Type B pancreatic cell (in vitro differentiated cells): ENCODE data around the gene ARHGAP20. TPM values are rescaled to one million over a fixed set of nuclear protein-coding genes. Genes with fewer than 3 reads are reported as not detected.

Source experiments
- DNase-seq: peaks from one replicate; pipeline ENCODE4 v3.0.0; 2021; ENCODE audit warnings: mixed read lengths; ENCODE audit not compliant: unreplicated experiment; ENCODE audit errors: extremely low spot score
- H3K27ac Mint-ChIP-seq: 2 replicates; pipeline ENCODE4 v1.8.0; 2021; ENCODE audit warnings: mild to moderate bottlenecking, mixed read lengths
- H3K27me3 Mint-ChIP-seq: 2 replicates; pipeline ENCODE4 v1.8.0; 2021; ENCODE audit warnings: mixed read lengths
- H3K36me3 Mint-ChIP-seq: 2 replicates; pipeline ENCODE4 v1.8.0; 2021; ENCODE audit warnings: mixed read lengths
- H3K4me1 Mint-ChIP-seq: one replicate; pipeline ENCODE4 v1.8.0; 2021; ENCODE audit warnings: mixed read lengths; ENCODE audit not compliant: unreplicated experiment
- H3K4me3 Mint-ChIP-seq: 2 replicates; pipeline ENCODE4 v1.8.0; 2021; ENCODE audit warnings: mild to moderate bottlenecking, mixed read lengths
- H3K9me3 Mint-ChIP-seq: 2 replicates; pipeline ENCODE4 v1.8.0; 2021; ENCODE audit warnings: mixed read lengths
- total RNA-seq: library from RNA; stranded (reverse); gene quantifications from 2 replicates; pipeline ENCODE4 v1.2.1, GENCODE V29; 2021; ENCODE audit warnings: low replicate concordance
- TF ChIP-seq, protein P1 (sequence below): fragments of 200-600 bp; sonication (generic); conservative IDR thresholded peaks from 2 replicates; pipeline ENCODE4 v1.5.0; 2021; ENCODE audit warnings: antibody characterized with exemption, mild to moderate bottlenecking

Gene ARHGAP20
- total RNA-seq, 1 donor from 2014 or later: 5.1 TPM

DNA sequence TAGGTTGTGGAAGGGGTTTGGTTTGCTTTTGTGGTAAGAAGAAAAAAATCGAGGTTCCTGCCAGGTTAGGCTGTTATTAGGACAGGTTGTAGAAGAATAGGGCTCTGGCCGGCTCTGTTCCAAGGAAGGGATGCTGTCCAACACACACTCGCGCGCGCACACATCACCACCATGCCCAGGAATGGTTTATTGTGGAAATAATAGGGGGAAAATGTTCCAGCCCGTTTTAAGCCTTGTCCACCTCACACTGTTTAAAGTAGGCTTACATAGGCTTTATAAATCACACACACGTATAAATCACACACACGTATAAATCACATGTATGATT is 1.2 kb upstream of the ARHGAP20 start:
- TF ChIP-seq, protein P1, sequence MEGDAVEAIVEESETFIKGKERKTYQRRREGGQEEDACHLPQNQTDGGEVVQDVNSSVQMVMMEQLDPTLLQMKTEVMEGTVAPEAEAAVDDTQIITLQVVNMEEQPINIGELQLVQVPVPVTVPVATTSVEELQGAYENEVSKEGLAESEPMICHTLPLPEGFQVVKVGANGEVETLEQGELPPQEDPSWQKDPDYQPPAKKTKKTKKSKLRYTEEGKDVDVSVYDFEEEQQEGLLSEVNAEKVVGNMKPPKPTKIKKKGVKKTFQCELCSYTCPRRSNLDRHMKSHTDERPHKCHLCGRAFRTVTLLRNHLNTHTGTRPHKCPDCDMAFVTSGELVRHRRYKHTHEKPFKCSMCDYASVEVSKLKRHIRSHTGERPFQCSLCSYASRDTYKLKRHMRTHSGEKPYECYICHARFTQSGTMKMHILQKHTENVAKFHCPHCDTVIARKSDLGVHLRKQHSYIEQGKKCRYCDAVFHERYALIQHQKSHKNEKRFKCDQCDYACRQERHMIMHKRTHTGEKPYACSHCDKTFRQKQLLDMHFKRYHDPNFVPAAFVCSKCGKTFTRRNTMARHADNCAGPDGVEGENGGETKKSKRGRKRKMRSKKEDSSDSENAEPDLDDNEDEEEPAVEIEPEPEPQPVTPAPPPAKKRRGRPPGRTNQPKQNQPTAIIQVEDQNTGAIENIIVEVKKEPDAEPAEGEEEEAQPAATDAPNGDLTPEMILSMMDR: no peak
- peak overlapping the region; percentile 77 for H3K4me3 Mint-ChIP-seq
- no peaks in the 10 kb centered on the region for H3K9me3 Mint-ChIP-seq
- DNase-seq: no peak
- H3K27me3 Mint-ChIP-seq: peaks cover 52% of the 10 kb centered on the region
- no peaks in the 10 kb centered on the region for H3K36me3 Mint-ChIP-seq
- H3K4me1 Mint-ChIP-seq: peaks cover 13% of the 10 kb centered on the region
- no peak overlapping the region for H3K27ac Mint-ChIP-seq

DNA sequence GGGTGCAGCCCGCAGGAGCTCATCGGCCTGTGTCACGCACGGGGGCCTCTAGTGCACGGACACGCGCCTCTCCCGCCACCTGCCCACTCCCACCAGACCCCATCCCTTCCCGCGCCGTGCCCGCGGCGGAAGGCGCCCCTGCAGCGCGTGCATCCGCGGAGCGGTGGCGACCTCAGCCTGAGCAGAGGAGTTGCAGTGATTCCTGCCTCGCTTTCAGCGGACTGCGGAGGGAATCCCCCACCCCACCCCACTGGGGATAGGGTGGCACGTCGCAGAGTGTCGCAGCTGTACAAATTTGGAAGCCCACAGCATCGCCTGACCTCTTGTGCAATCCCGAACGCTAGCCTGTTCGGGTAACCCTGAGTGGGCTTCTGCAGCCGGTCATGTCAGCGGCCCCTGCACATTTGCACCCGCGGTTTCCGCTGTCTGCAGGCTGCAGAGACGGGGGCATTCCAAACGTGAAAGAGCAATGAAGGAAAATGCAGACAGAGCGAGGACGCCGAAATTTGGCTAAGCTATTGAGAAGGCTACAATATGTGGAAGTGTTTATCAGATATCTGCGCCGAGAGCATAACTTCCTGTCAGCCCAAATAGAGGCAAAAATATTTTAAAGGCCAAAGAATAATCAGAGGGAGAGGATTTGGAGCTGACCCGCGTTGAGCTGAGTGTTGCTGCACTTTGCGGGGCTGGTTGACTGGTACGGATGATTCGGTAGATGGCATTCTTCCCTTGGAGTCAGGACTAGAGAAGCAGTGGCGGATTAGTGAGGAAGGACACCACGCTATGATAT is 617 bp upstream of the ARHGAP20 start:
- H3K27me3 Mint-ChIP-seq: peaks cover 57% of the 10 kb centered on the region
- TF ChIP-seq, protein P1: no peak
- no peaks in the 10 kb centered on the region for H3K36me3 Mint-ChIP-seq
- peak overlapping the region; percentile 77 for H3K4me3 Mint-ChIP-seq
- no peak overlapping the region for H3K27ac Mint-ChIP-seq
- H3K9me3 Mint-ChIP-seq: no peaks in the 10 kb centered on the region
- peaks cover 13% of the 10 kb centered on the region for H3K4me1 Mint-ChIP-seq
- DNase-seq: no peak

DNA sequence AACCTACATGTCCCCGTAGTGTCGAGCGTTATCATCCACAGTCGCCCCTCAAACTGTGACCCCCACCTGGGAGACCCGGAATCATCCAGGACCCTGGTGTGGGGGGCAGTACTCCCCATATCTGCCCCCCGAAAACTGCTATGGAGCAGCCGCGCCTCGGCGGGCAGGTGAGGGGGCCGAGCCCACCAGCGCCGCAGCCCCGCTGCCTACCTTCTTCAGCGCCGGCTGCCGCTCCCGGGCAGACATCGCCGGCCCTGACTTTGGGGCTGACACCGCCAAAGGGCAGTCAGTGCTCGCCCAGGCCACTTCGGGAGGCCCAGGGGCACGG is 825 bp downstream of the ARHGAP20 start:
- Mint-ChIP-seq H3K27ac (no peak overlapping the region), H3K36me3 (no peaks in the 10 kb centered on the region), H3K9me3 (no peaks in the 10 kb centered on the region), H3K4me3 (peak overlapping the region; percentile 85), H3K27me3 (peaks cover 62% of the 10 kb centered on the region), H3K4me1 (peaks cover 13% of the 10 kb centered on the region)
- DNase-seq: no peak
- TF ChIP-seq, protein P1: no peak

DNA sequence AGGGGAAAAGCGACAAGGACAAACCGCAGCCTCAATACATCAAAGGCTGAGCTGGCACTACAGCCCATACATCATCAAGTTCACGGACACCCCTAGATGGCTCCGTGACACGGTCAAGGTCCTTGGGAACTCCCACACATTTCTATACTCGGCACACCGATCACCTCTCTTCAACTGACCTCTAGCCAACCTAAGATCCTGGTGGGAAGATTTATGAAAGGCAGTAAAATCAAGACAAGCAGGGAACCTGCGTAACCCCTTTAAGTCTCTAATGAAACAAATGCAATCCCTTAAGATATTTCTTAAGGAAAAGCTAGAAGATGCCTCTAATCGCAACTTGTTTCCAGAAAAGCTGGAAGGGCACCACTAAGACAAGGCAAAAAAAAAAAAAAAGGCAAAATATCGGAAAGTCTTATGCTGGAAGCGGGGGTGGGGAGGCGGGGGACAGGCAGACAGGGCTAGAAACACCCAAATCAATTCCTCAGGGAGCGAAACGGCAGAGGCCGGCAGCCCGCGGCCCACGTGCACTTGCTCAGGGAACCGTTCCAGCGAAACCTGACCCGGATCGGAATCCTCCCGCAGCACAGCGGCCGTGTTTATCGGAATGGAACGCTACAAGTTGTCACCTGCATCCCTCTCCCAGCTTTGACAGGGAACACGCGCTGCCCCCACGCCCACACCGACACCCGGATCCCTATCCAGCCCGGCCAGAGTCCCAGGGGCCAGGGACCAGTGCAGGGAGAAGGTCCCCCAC is 1.4 kb downstream of the ARHGAP20 start:
- Mint-ChIP-seq H3K36me3 (no peaks in the 10 kb centered on the region), H3K9me3 (no peaks in the 10 kb centered on the region), H3K4me1 (peaks cover 13% of the 10 kb centered on the region), H3K27ac (peak overlapping the region; percentile 6), H3K27me3 (peaks cover 62% of the 10 kb centered on the region), H3K4me3 (peak overlapping the region; percentile 85)
- TF ChIP-seq, protein P1: no peak
- peak; percentile 69 for DNase-seq

DNA sequence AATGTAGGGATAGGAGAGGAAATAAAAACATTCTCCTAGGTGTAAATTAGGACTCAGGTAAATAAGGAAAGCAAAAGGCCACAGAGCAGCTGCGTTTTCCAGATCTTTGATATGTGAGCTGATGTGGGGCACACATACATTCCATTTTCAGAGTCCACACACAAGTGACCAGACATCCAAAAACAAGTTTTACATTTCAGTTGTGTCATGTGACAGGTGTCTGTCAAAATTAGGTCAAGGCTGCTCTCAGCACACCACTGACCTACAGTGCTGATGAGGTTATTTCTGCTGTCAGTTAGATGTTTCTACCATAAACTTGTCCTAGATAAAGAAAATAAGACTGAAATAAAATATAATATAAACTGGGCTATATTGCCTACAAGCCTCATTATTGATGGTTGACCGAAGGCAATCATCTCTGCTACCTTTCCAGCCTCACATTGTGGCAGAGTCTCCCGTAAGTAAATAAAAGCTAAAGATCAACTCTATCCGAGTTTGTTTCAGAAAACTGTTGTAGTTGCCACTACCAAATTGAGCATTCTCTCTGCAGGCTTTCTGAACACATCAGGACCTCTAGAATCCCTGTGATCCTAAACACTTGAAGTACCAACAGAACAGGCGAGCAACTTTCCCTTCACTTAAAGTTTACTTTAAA is 7.9 kb downstream of the ARHGAP20 start:
- no peaks in the 10 kb centered on the region for H3K9me3 Mint-ChIP-seq
- H3K4me1 Mint-ChIP-seq: no peaks in the 10 kb centered on the region
- DNase-seq: no peak
- no peak overlapping the region for H3K27ac Mint-ChIP-seq
- TF ChIP-seq, protein P1: no peak
- no peak overlapping the region for H3K4me3 Mint-ChIP-seq
- H3K36me3 Mint-ChIP-seq: no peaks in the 10 kb centered on the region
- peaks cover 15% of the 10 kb centered on the region for H3K27me3 Mint-ChIP-seq
